ENCODE measurements around the gene OLFM2.

OLFM2 gene

GRCh38 chr19:9903336-9903735 lies 33.0 kb downstream of the OLFM2 start:
- DNase-seq = no peak

- DNase-seq = no peak
These were observed 34.7 kb downstream of the OLFM2 start for GRCh38 chr19:9901642-9902041.

- no peak for DNase-seq
These were observed 35.3 kb downstream of the OLFM2 start for GRCh38 chr19:9901020-9901419.

DNA sequence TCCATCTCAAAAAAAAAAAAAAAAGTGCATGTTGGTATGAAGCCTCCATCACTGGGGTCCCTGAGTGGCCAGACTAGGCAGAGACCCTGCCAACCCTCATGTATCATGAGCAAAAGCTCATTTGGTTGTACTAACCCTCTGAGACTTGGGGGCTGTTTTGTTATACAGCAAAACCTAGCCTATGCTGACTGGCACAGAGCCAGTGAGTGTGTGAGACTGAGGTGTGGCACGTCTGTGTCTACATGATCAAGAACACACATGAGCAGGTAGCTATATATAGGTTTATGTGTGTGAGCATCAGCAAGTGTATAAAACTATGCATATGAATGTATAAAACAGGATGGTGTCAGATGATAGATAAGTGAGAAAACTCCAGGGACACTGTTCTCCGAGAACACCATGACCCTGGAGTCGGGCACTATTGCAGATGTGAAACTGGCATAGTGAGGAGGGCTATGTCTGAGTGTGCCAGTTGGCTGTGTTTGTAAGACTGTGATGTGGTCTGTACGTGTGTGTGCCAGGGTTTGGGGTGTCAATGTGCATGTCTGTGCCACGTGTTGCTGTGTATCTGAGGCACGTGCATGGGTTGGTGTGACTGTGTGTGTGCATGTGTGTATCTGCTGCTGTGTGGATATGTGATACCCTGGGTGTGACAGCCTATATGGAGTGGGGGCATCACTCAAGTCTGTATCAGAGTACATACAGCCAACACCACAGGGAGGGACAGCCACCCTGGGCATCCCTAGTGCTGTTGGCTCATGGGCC lies 44.5 kb downstream of the OLFM2 start:
- no peak for DNase-seq

- DNase-seq = no peak
These were observed 51.2 kb downstream of the OLFM2 start for GRCh38 chr19:9885077-9885552.

GRCh38 chr19:9883764-9884163 lies 52.6 kb downstream of the OLFM2 start:
- DNase-seq = no peak

DNA sequence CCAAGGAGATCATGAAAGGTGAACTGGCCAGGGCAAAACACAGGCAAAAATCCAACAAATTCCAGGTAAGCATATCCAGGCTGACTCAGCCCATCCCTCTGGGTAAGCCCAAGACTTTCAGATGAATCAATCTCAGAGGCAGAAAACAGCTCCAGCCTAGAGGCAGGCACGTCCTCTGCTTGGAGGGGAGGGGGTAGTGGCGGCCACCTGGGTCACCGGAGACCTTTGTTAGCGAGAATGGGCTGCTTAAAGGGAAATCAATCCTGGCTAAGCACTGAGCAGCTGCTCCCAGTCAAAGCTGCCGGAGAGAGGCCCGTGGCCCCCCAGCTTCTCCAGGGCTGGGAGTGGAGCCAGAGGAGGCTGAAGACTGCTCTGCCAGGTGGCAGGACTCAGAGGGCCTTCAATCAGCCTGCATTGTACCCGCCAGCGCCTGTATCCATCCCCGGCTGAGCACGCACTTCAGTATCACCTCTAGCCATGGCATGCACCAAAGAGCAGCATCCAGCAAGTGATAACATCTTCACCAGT lies 53.0 kb downstream of the OLFM2 start:
- no peak for DNase-seq

DNA sequence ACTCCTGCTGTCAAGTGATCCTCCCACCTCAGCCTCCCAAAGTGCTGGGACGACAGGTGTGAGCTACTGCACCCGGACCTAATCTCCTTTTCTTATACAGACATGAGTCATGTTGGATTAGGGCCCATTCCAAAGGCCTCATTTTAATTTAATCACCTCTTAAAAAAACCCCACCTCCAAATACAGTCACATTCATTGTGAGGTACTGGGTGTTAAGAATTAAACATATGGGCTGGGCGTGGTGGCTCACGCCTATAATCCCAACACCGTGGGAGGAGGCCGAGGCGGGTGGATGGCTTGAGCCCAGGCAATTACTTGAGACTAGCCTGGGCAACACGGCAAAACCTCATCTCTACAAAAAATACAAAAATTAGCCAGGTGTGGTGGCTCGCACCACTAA lies 54.6 kb downstream of the OLFM2 start:
- DNase-seq = no peak

GRCh38 chr19:9878511-9879196 lies 57.7 kb downstream of the OLFM2 start:
- no peak for DNase-seq

DNA sequence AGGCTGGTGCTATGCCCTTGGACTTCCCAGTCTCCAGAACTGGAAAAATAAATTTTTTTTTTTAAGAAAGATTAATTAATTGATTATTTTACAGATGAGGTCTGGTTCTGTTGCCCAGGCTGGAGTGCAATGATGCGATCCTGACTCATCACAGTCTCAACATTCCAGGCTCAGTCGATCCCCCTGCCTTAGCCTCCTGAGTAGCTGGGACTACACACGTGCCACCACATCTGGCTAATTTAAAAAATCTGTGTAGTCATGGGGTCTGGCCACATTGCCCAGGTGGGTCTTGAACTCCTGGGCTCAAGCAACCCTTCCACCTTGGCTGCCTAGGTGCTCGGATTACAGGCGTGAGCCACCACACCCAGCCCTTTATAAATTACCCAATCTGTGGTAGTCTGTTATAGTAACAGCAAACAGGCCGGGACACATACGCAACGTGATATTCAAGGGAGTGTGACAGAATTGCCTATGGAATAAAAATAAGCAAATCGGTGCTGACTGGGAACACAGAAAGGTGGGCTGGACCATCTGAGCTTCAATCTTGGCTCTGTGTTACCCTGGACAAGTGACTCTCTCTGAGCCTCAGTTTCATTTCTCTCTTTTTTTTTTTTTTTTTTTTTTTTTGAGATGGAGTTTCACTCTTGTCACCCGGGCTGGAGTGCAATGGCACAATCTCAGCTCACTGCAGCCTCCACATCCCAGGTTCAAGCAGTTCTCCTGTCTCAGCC lies 58.4 kb downstream of the OLFM2 start:
- no peak for DNase-seq

- no peak for DNase-seq
These were observed 60.5 kb downstream of the OLFM2 start for GRCh38 chr19:9875796-9876195.

DNA sequence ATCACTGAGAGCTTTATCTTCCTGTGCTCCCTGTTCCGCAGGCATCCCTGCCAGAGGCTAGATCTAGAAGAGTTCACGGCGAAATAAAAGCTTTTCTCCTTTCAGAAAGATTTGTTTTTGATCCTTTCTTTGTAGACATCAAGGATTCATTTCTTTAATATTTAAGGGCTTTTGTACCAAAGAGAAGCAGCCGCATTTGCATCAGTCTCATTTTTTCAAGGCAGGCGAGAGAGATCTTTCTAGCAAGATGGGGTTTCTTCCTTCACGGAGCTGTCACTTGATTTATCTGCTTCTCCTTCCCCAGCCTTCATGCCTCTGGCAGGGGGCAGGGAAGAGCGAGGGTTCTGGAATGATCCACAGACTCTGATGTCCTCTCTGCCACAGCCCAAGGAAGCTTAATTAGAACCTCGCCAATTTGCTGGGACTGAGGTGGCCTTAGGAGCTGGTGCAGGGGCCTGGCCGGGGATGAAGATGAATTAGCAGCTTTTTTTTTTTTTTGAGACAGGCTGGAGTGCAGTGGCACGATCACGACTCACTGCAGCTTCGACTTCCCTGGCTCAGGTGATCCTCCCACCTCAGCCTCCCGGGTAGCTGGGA lies 61.2 kb downstream of the OLFM2 start:
- DNase-seq = no peak

DNA sequence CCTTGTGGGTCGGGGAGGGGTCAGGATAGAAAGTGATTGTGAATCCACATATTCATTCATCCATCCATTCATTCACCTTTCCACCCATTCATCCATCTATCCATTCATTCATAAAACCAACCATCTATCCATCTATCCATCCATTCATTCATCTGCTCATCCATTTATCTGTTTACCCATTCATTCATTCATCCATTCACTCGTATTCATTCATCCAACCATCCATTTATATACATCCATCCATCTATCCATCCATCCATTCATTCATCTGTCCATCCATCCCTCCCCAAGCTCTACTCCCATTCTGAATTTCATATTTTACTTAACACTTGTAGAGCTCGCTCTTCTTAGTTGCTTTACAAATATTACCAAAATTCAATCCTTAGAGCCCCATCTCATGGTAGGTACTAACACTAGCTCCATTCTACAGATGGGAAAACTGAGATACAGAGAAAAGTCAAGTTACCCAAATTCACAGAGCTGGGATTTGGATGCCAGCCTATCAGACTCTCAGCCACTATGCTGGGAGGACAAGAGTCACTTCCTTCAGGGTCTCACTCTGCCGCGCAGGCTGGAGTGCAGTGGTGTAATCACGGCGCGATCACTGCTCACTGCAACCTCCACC lies 63.6 kb downstream of the OLFM2 start:
- DNase-seq = no peak

DNA sequence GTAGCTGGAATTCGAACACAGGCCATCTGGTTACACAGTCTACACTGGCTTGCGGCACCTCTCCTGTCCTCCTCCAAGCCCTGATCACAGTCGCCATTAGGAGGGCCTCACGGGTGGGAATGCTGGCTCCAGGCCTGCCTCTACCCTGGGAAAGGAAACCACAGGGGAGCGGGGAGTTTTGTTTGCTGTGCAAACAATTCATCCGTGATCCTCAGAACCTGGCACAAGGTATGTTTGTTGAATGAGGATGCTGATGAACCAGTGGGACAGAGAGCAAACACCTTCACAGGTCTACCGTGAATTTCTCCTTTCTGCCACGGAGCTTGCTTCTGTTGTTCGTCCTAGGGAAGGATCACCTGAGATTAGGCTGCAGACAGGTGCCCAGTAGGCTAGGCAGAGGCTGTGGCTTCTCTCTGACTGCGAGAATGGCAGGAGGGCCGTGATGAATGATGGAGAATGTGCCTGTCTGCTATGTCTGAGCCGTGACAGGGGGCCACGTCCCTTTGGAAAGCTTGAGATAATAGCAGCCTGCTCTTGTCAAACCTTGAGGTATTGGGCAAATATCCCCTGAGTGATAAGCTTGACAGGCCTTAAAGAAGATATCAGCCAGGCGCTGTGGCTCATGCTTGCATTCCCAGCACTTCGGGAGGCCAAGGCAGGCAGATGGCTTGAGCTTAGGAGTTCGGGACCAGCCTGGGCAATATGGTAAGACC lies 64.5 kb downstream of the OLFM2 start:
- DNase-seq = no peak

GRCh38 chr19:9868983-9869617 lies 67.2 kb downstream of the OLFM2 start:
- no peak for DNase-seq

- peak; percentile 21 to 78 (median 49) for DNase-seq
These were observed 70.4 kb downstream of the OLFM2 start for GRCh38 chr19:9865732-9866501.

GRCh38 chr19:9863759-9864158 lies 72.6 kb downstream of the OLFM2 start:
- peak in 5 of 6 experiments; percentile 18 to 46 (median 31) for DNase-seq

DNA sequence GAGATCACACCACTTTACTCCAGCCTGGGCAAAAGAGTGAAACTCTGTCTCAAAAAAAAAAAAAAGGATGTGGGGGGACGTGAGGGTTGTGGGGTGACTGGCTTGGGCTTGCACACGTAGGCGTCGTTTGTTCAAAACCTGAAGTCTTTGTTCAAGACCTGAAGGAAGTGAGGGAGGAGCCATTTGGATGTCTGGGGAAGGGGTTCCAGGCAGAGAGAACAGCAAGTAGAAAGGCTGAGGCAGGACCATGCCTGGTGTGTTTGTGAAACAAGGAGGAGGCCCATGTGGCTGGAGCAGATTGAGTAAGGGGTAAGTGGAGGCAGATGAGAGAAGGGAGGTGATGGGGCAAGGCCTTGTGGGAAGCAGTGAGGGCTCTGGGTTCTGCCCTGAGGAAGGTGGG lies 73.4 kb downstream of the OLFM2 start:
- peak in 3 of 6 experiments; percentile 46 to 60 (median 58) for DNase-seq

DNA sequence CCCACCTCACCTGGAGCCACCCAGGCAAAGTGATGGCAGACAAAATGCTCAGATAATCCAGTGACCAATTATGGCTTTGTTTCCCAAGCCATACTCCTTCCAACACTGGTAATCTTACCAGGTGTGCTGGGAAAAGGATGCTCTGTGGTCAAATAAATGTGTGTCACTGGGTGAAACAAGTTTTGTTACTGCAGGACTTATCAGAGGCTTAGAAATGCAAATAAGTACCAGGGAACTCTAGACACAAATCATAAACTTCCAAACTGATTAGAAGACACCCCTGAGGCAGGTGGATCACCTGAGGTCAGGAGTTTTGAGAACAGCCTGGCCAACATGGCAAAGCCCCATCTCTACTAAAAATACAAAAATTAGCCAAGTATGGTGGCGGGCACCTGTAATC lies 74.8 kb downstream of the OLFM2 start:
- DNase-seq = no peak

- DNase-seq = no peak
These were observed 75.9 kb downstream of the OLFM2 start for GRCh38 chr19:9860407-9860806.

DNA sequence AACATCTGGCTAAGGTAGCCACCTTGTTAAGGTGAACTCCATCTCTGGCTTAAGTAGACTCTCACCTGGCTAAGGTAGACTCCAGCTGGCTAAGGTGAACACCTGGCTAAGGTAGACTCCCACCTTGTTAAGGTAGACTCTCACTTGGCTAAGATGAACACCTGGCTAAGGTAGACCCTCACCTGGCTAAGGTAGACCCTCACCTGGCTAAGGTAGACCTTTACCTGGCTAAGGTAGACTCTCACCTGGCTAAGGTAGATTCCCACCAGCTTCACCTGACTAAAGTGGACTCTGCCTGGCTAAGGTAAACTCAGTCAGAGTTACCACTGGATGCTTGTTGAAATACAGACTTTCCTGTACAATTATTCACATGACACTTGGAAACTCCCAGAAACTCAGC lies 77.5 kb downstream of the OLFM2 start:
- no peak for DNase-seq
